KOPT-K1 (cell line): Measurements from ENCODE around the gene ARHGEF17.
A peak's percentile ranks its signal among the peaks of the same experiment; 100 is the strongest.

Experiments used
- H3K27ac ChIP-seq: fragments of 200-600 bp; sonication (generic); 2 replicates; pipeline ENCODE4 v1.5.1; 2016; ENCODE audit warnings: antibody characterized with exemption, mild to moderate bottlenecking, low read depth, low read length; ENCODE audit not compliant: poor library complexity, severe bottlenecking
- H3K36me3 ChIP-seq: fragments of 200-600 bp; sonication (generic); 2 replicates; pipeline ENCODE4 v1.5.1; 2017; ENCODE audit warnings: antibody characterized with exemption, mild to moderate bottlenecking, low read length, moderate library complexity; ENCODE audit not compliant: insufficient read depth
- H3K9me3 ChIP-seq: fragments of 200-600 bp; sonication (generic); 2 replicates; pipeline ENCODE4 v1.5.1; 2017; ENCODE audit warnings: antibody characterized with exemption, low read length, mild to moderate bottlenecking; ENCODE audit not compliant: insufficient read depth, poor library complexity, severe bottlenecking

ARHGEF17 gene

GRCh38 chr11:73376803-73377629 is 68.9 kb downstream of the ARHGEF17 start:
- H3K27ac ChIP-seq, result peak overlapping the region; percentile 77
- no peaks in the 10 kb centered on the region; the same call in 1 of the 2 replicates for H3K36me3 ChIP-seq
- no peaks in the 10 kb centered on the region for H3K9me3 ChIP-seq

DNA sequence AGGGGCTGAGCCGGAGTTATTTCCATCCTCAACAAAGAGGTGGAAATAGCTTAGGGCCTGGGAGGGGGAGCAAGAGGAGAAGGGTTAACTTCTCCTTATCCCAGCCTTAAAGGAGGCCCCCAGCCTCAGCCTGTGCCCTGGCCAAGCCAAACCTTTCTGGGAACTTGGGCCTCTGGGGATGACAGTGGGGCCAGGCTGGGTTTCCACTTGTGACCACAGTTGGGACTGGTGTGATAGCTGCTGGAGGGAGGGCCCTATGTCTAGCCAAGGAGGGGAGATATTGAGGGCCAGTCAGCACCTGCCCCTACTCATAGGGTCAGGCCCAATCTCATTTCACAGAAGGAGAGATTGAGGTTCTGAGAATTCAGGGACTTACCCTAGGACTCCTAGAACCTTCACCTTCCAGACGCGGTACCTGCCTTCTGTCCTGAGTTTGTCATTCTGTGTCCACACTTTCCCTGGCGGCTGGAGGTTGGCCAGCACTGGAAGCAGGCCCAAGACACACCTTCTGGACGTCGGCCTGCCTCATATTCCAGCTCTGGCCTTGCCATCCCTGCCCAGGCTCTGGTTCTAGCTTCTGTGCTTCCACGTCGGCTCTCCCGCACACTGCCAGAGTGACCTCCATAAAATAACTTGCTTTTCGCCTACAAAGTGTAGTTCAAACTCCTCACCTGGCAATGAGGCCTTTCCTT is 71.3 kb downstream of the ARHGEF17 start:
- Histone ChIP-seq H3K27ac (no peak overlapping the region), H3K9me3 (no peaks in the 10 kb centered on the region), H3K36me3 (no peaks in the 10 kb centered on the region; the same call in 1 of the 2 replicates)

GRCh38 chr11:73380331-73380730 is 72.3 kb downstream of the ARHGEF17 start:
- H3K36me3 ChIP-seq, result no peaks in the 10 kb centered on the region; the same call in 1 of the 2 replicates
- H3K9me3 ChIP-seq, result no peaks in the 10 kb centered on the region
- no peak overlapping the region for H3K27ac ChIP-seq

GRCh38 chr11:73380897-73381410 is 72.9 kb downstream of the ARHGEF17 start:
- Histone ChIP-seq H3K36me3 (no peaks in the 10 kb centered on the region; the same call in 1 of the 2 replicates), H3K9me3 (no peaks in the 10 kb centered on the region), H3K27ac (no peak overlapping the region)

GRCh38 chr11:73381589-73381988 is 73.5 kb downstream of the ARHGEF17 start:
- H3K36me3 ChIP-seq, result no peaks in the 10 kb centered on the region; the same call in 1 of the 2 replicates
- H3K27ac ChIP-seq, result no peak overlapping the region
- H3K9me3 ChIP-seq, result no peaks in the 10 kb centered on the region

DNA sequence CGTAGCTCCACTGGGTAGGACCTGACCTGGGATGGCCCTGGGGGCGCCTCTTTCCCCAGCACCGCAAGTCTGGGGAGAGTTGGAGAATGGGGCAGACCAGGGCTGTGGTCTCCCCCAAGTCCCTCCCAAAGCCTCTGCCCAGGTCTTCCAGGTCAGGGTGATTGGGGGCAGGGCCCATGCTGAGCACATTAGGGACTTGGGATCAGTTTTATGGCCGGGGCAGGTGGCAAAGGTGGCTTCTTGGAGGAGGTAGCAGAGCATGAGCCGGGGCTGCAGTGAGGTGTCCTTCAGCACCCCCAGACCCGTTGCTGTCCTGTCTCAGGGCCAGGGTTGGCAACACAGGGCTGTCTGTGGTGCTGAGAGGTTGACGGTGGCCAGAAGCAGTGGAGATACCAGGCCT is 74.1 kb downstream of the ARHGEF17 start:
- H3K9me3 ChIP-seq, result no peaks in the 10 kb centered on the region
- H3K36me3 ChIP-seq, result no peaks in the 10 kb centered on the region; the same call in 1 of the 2 replicates
- H3K27ac ChIP-seq, result peak overlapping the region; percentile 5

- Histone ChIP-seq H3K27ac (peak overlapping the region; percentile 5), H3K36me3 (no peaks in the 10 kb centered on the region; the same call in 1 of the 2 replicates), H3K9me3 (no peaks in the 10 kb centered on the region)
Observed at GRCh38 chr11:73382747-73383146, 74.7 kb downstream of the ARHGEF17 start.

- peak overlapping the region; percentile 7 for H3K27ac ChIP-seq
Observed at GRCh38 chr11:73383249-73384124, 75.4 kb downstream of the ARHGEF17 start.

DNA sequence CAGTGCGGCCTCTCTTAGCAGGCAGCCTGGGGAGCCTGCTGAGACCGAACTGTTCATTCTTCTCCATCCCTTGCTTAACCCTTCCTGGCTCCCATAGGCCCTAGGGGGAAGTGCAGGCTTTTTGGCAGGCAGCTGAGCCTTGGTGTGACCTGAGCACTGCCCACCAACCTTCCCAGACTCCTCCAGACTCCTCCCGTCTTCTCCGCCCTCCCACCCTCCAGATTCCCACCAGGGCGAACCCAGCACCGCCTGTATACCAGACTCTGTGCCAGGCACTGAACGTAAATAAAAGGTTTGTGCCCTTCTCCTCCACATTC is 76.0 kb downstream of the ARHGEF17 start:
- no peaks in the 10 kb centered on the region for H3K9me3 ChIP-seq
- H3K27ac ChIP-seq, result peak overlapping the region; percentile 68
- H3K36me3 ChIP-seq, result no peaks in the 10 kb centered on the region

More at GRCh38 chr11:73383249-73384124, 75.4 kb downstream of the ARHGEF17 start:
- H3K9me3 ChIP-seq, result no peaks in the 10 kb centered on the region
- H3K36me3 ChIP-seq, result no peaks in the 10 kb centered on the region; the same call in 1 of the 2 replicates

- no peaks in the 10 kb centered on the region for H3K9me3 ChIP-seq
- H3K36me3 ChIP-seq, result no peaks in the 10 kb centered on the region
- H3K27ac ChIP-seq, result peak overlapping the region; percentile 68
Observed at GRCh38 chr11:73384531-73384871, 76.4 kb downstream of the ARHGEF17 start.

DNA sequence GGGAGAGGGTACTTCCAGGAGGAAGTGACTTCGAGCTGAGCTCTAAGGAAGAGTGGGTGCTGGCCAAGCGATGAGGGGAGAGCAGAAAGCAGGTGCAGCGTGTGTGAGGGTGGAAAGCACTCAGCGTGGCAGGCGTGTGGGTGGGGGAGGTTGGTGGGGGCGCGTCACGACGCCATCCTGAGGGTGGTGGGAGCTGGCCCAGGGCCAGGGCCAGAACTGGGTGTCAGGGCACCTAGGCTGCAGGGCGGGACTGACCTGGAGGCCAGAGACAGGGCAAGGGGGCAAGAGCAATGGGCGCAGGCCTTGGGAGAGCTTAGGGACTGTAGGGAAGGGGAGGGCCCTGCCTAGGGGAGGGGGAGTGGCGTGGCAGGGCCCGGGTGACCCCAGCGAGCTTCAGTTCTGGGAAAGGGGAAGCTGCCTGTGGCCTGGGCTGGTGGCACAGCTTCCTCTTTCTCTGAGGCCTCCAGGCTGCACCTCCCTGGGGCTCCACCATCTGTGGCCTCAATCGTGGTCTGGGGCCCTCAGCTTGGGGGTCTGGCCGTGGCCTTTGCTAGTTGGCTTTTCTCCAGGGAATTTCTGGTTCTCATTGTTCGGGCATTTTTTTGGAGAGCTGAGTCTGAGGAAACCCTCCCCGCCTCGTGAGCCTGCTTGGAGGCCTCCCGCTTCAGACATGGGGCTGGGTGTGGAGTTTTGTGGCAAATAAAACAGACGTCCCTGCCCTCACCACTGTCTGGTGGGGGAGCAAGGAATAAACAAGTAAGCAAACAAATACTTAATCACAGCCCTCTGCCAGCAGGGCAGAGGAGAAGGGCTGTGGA is 77.0 kb downstream of the ARHGEF17 start:
- H3K27ac ChIP-seq, result peak overlapping the region; percentile 68
- H3K9me3 ChIP-seq, result no peaks in the 10 kb centered on the region
- no peaks in the 10 kb centered on the region for H3K36me3 ChIP-seq

DNA sequence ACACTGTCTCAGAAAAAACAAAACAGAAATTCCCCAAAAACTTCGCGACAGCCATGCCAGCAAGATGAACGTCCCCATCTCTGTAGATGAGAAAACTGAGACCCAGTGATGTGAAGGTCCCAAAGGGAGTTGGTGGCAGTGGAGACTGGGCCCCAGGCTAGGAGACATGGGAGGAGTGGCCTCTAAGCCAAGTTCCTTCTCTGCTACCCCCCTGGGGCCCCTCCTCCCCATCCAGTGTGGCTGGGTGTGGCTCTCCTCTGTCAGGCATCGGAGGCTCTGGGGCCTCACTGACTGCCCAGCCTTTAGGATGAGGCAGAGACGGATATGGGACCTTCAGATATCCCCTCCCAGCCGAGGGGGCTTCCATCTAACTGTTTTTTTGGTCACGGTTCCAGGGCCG is 77.9 kb downstream of the ARHGEF17 start:
- Histone ChIP-seq H3K27ac (peak overlapping the region; percentile 68), H3K9me3 (no peaks in the 10 kb centered on the region), H3K36me3 (no peaks in the 10 kb centered on the region; the same call in 1 of the 2 replicates)

DNA sequence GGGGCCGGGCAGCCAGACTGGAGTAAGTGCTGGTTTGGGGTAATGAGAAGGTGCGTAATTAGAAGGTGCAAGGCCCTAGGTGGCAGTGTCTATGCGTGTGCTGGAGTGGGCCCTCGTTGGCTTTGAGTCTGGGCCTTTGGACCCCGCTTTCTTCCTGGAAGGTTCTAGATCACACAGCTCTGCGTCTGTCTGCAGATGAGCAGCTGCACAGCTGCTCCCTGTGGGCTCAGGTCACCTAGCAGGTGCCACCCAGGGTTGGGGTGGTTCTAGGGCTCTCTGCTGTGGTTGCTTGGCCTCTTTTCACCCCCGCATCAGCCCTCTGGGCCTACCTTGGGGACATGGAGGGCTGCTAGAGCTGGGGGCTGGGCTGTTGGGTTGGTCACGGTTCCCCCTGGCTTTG is 78.5 kb downstream of the ARHGEF17 start:
- Histone ChIP-seq H3K27ac (peak overlapping the region; percentile 68), H3K9me3 (no peaks in the 10 kb centered on the region), H3K36me3 (no peaks in the 10 kb centered on the region; the same call in 1 of the 2 replicates)
